Activated effector memory CD4-positive, alpha-beta T cell treated with Interleukin-2 at 50 U/mL for 16 hours (primary cell): ENCODE data around the gene ALDOB.

ENCODE experiments used
- DNase-seq: peaks from one replicate; pipeline ENCODE4 v3.0.0-alpha.2; 2020

The ALDOB gene

DNA sequence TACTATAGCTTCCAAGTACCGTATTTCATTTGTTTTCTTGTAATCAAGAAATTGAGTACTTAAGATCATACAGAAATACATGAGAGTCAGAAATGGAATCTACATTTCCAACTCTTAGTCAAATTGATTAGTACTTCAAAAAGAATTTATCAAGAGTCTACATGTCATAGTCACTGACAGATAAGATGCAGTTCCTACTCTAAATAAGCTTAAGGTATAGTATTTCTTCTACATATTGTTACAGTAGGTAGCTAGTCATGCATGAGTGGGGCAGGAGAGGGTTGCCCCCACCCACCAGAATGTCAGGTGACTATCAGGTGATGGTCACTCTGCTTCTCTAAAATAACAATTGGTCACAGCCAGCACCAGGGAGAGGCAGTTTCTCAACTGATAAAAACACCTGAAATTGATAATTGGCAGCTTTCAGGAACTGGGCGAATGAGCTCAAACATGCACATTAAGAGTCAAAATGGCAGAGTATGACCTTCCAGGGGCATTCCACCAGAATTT lies 53.7 kb downstream of the ALDOB start:
- no peak for DNase-seq

DNA sequence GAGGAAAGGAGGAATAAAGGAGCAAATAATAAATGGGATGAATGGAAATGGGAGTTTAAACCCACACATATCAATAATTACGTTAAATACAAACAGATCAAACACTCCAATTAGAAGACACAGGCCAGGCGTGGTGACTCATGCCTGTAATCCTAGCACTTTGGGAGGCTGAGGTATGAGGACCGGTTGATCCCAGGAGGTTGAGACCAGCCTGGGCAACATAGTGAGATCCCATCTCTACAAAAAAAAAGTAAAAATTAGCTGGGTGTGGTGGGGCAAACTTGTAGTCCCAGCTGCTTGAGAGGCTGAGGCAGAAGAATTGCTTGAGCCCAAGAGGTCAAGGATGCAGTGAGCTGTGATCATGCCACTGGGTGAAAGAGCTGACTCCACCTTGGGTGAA lies 54.5 kb downstream of the ALDOB start:
- no peak for DNase-seq

DNA sequence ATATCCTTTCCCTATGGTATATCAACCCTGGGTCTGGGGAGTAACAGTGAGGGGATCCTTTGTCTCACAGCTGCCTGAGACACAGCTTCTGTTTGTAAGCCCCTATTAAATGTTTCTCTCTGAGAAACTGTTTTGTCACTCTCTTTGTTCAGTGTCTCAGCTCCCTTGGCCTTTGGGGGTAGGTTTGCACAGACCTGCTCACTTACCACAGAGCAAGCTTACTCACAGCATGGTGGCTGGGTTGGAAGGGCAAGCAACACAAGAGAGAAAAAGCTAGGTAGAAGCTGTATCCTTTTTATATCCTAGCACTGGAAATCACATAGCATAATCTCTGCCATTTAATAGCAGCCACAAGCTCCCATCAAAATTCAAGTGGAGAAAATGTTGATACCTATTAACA lies 55.3 kb downstream of the ALDOB start:
- no peak for DNase-seq

DNA sequence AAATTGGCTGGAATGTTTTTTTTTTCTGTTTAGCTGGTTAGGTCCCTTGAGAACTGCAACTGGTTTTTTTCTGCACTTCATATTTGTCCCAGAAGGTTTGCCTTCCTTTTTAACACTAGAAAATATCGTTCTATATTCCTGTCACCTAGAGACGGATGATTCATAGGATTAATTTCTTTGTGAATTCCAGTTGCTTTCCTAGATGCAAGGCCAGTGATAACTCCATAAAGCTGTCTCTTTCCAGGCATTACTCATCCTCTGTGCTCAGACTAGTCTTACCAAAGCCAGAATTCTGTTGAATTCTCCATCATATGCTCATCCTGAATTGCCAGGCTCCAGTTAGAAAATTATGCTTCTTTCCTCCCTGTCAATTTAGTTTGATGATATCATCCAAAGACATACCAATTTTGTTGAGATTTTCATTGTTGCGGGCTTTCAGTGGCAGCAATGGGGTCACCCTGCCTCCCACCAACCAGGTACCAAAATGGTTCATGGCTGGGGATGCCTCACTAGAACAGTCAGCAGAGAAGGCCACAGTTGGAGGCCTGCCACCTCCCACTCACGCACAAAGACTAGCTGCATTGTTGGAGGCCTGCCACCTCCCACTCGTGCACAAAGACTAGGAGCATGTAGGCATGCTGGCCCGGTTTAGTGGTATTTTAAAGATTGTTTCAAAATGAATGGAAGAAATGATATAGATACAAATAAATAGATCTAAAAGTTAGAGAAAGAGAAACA lies 59.3 kb downstream of the ALDOB start:
- no peak for DNase-seq

DNA sequence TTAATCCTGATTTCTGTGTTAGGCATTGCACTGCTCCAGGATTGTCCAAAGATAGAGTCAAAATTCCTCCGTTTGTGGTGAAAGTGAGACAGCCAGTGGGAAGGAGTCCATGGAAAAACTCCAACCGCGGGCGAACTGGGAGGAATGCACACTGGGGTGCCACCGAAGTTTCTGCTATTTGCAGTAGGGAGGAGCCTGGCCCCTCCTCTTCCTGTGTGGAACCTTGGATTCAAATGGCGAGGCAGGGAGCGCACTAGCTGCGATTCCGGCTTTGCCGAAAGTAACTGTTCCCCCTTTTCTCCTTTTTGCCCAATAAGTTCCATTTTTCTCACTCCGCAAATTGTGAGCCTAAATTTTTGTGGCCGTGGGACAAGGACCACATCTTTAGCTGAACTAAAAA lies 60.0 kb downstream of the ALDOB start:
- DNase-seq = no peak

DNA sequence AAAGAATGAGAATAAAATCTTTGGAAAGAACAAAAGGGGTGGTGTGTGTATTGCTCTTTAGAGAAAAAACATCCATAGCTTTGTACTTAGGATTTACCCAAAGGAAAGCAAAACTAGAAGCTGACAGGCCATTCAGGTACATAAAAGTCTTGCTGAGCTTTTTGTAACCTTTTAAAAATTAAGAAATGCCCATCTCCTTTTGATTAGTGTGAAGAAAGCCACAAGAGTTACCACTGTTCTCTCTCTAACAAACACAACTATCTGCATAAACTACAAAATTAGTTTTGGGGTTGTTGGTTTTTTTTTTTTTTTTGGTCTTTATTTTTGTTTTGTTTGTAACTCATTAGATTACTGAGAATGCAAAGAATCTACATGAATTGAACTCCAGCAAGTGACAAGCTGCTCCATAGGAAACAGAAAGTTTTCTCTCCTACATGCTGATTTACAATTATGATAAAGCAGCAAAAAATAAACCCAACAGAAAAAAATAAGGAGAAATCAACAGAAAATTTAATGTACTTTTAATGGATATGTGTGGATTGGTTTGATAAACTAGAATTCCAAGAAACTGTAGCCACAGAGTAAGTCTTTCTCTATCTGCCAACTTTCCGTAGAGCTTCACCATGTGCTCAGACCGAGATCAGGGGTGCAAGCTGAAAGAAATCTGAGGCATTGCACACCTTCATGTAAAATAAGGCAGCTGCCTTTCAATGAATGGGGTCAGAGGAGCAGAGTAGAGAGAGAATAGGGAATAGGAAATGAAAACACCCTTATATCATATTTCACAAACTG lies 63.1 kb downstream of the ALDOB start:
- no peak for DNase-seq

DNA sequence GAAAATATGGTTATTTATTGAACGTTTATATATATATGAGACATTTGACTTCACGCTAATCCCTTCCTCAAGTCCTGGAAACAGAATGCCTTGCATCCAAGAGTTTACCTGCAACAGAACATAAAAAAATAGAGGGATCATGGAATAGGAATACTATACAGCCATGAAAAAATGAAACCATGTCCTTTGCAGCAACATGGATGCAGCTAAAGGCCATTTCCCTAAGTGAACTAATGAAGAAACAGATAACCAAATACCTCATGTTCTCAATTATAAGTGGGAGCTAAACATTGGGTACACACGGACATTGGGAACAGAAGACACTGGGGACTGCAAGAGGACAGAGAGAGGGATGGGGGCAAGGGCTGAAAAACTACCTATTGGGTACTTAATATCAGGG lies 63.8 kb downstream of the ALDOB start:
- DNase-seq = no peak
